Small intestine (tissue), 7 donors: ENCODE results near the gene INSC. TPM values are rescaled to one million over a fixed set of nuclear protein-coding genes. Genes with fewer than 3 reads are reported as not detected.

ENCODE experiments used
- DNase-seq, 2 donors: peaks; one replicate each; pipeline versions ENCODE4 v3.0.0 to v3.0.0-alpha.2; 2013
- FAIRE-seq: peaks from 2 replicates; lab custom pipeline; 2012; peaks lifted over from hg19 to GRCh38; lab: Jason Lieb, UNC
- H3K27ac ChIP-seq, 3 donors: one replicate each; pipeline ENCODE4 v1.5.1; 2013; ENCODE audit warnings: low read length in 2 of 3, mild to moderate bottlenecking in 2 of 3, control low read depth in 1 of 3, inconsistent platforms in 1 of 3, low read depth in 1 of 3, moderate library complexity in 1 of 3
- H3K27me3 ChIP-seq, 3 donors: one replicate each; pipeline ENCODE4 v1.6.1; 2013; ENCODE audit warnings: low read length in 3 of 3, inconsistent platforms in 1 of 3; ENCODE audit not compliant: control insufficient read depth in 3 of 3, insufficient read depth in 3 of 3
- H3K36me3 ChIP-seq, 3 donors: one replicate each; pipeline ENCODE4 v1.6.1; 2013; ENCODE audit warnings: low read length in 3 of 3, inconsistent platforms in 1 of 3, low read depth in 1 of 3, mild to moderate bottlenecking in 1 of 3, moderate library complexity in 1 of 3; ENCODE audit not compliant: control insufficient read depth in 3 of 3, insufficient read depth in 2 of 3
- H3K4me1 ChIP-seq, 3 donors: one replicate each; pipeline ENCODE4 v1.6.1; 2013; ENCODE audit warnings: low read length in 2 of 3, inconsistent platforms in 1 of 3, low read depth in 1 of 3, mild to moderate bottlenecking in 1 of 3, moderate library complexity in 1 of 3; ENCODE audit not compliant: control insufficient read depth in 3 of 3, insufficient read depth in 2 of 3
- H3K4me3 ChIP-seq, 3 donors: one replicate each; pipeline ENCODE4 v1.5.1; 2013; ENCODE audit warnings: low read length in 3 of 3, control low read depth in 1 of 3, inconsistent platforms in 1 of 3, low read depth in 1 of 3, mild to moderate bottlenecking in 1 of 3, moderate library complexity in 1 of 3
- H3K9me3 ChIP-seq, 2 donors: one replicate each; pipeline ENCODE4 v1.6.1; 2013; ENCODE audit warnings: low read depth in 1 of 2, low read length in 1 of 2; ENCODE audit not compliant: control insufficient read depth in 2 of 2, insufficient read depth in 1 of 2
- WGBS, 3 donors: extraction: QIAGEN DNeasy Blood & Tissue Kit; methylation state at CpG; one replicate each; pipeline ENCODE4 v1.1.7; 2013; 5-methylcytosine and 5-hydroxymethylcytosine counted together
- polyA plus RNA-seq, 4 donors: library from polyadenylated mRNA; stranded (reverse) in 3 of 4; unstranded in 1 of 4; fragments of 200-250 nt in 3 of 4; fragments of 120-200 nt in 1 of 4; gene quantifications; one replicate each; pipeline versions ENCODE4 v1.2.1 to v1.2.3, GENCODE V29; 2013
- donor health status: healthy with polysubstance abuse.
- donor health status: control.
- donor health status: control.
- donor health status: Bipolar disorder and iron deficiency.
- donor health status: healthy.

The INSC gene
- polyA plus RNA-seq, 4 donors, result 1.4 to 3.8 (median 1.9) TPM; not detected in 1

- Histone ChIP-seq H3K36me3 (peaks cover 0 to 2% (median 0%) of the 10 kb centered on the region in 3 donors), H3K27me3 (peaks cover 0 to 5% (median 0%) of the 10 kb centered on the region in 3 donors), H3K27ac (no peak overlapping the region), H3K9me3 (no peaks in the 10 kb centered on the region), H3K4me3 (no peak overlapping the region), H3K4me1 (no peaks in the 10 kb centered on the region)
- FAIRE-seq (no peak), DNase-seq (no peak)
- 62 to 65% (median 63%) methylated on average over 5 of the region's 5 CpGs for WGBS, 3 donors
These were observed 62.0 kb downstream of the INSC start for GRCh38 chr11:15176646-15177163.

- 85 to 92% (median 91%) methylated on average over 2 of the region's 2 CpGs for WGBS, 3 donors
- Histone ChIP-seq H3K4me1 (no peaks in the 10 kb centered on the region), H3K27me3 (peaks cover 0 to 2% (median 0%) of the 10 kb centered on the region in 3 donors), H3K36me3 (peaks cover 0 to 2% (median 0%) of the 10 kb centered on the region in 3 donors), H3K9me3 (no peaks in the 10 kb centered on the region), H3K4me3 (no peak overlapping the region), H3K27ac (no peak overlapping the region)
- FAIRE-seq, result no peak
- no peak for DNase-seq
These were observed 62.8 kb downstream of the INSC start for GRCh38 chr11:15177491-15177890.

DNA sequence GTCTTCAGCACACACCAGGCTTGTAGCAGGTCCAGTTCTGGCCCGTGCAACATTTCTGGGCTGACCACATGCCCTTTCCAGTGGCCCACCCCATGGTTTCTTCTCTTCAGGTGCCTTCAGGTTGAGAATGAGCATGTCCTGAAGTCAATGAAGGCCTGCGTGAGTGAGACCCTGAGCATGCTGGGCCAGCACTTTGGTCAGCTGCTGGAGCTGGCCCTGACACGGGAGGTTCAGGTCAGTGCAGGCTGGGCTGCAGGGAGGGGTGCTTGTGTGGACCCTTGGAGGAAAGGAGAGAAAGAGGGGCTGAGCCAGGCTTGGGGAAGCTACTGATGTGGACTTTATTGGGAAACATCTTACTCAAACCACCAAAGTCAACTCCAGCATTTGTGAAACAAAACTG is 63.5 kb downstream of the INSC start:
- no peaks in the 10 kb centered on the region for H3K4me1 ChIP-seq
- no peaks in the 10 kb centered on the region for H3K9me3 ChIP-seq
- H3K27ac ChIP-seq, result no peak overlapping the region
- no peak for DNase-seq
- no peak for FAIRE-seq
- H3K4me3 ChIP-seq, result no peak overlapping the region
- no peaks in the 10 kb centered on the region for H3K27me3 ChIP-seq
- peaks cover 0 to 2% (median 0%) of the 10 kb centered on the region in 3 donors for H3K36me3 ChIP-seq
- 85 to 87% (median 86%) methylated on average over 3 of the region's 3 CpGs for WGBS, 3 donors

GRCh38 chr11:15179167-15179566 is 64.4 kb downstream of the INSC start:
- no peaks in the 10 kb centered on the region for H3K9me3 ChIP-seq
- no peak overlapping the region for H3K27ac ChIP-seq
- FAIRE-seq, result no peak
- 73 to 95% (median 94%) methylated on average over 2 of the region's 2 CpGs for WGBS, 3 donors
- peaks cover 0 to 2% (median 0%) of the 10 kb centered on the region in 3 donors for H3K36me3 ChIP-seq
- H3K4me3 ChIP-seq, result no peak overlapping the region
- H3K27me3 ChIP-seq, result no peaks in the 10 kb centered on the region
- no peak for DNase-seq
- H3K4me1 ChIP-seq, result no peaks in the 10 kb centered on the region

- H3K27me3 ChIP-seq, result no peaks in the 10 kb centered on the region
- H3K36me3 ChIP-seq, result peaks cover 0 to 2% (median 0%) of the 10 kb centered on the region in 3 donors
- FAIRE-seq (no peak), DNase-seq (no peak)
- no peaks in the 10 kb centered on the region for H3K9me3 ChIP-seq
- WGBS, 3 donors, result 64 to 67% (median 66%) methylated on average over 4 of the region's 4 CpGs
- H3K4me3 ChIP-seq, result no peak overlapping the region
- no peak overlapping the region for H3K27ac ChIP-seq
- no peaks in the 10 kb centered on the region for H3K4me1 ChIP-seq
These were observed 65.6 kb downstream of the INSC start for GRCh38 chr11:15180212-15180792.

GRCh38 chr11:15182372-15182771 is 67.6 kb downstream of the INSC start:
- Histone ChIP-seq H3K4me3 (no peak overlapping the region), H3K27me3 (no peaks in the 10 kb centered on the region), H3K27ac (no peak overlapping the region), H3K9me3 (no peaks in the 10 kb centered on the region), H3K4me1 (no peaks in the 10 kb centered on the region), H3K36me3 (peaks cover 0 to 2% (median 0%) of the 10 kb centered on the region in 3 donors)
- 81 to 93% (median 93%) methylated on average over 1 of the region's 1 CpG for WGBS, 3 donors
- DNase-seq (no peak), FAIRE-seq (no peak)

GRCh38 chr11:15185021-15185420 is 70.3 kb downstream of the INSC start:
- Histone ChIP-seq H3K4me3 (no peak overlapping the region), H3K27ac (no peak overlapping the region), H3K4me1 (no peaks in the 10 kb centered on the region), H3K9me3 (no peaks in the 10 kb centered on the region), H3K27me3 (no peaks in the 10 kb centered on the region), H3K36me3 (no peaks in the 10 kb centered on the region)
- FAIRE-seq (no peak), DNase-seq (no peak)
- WGBS, 3 donors, result 75 to 88% (median 87%) methylated on average over 1 of the region's 1 CpG

- no peak overlapping the region for H3K27ac ChIP-seq
- 61 to 70% (median 68%) methylated on average over 4 of the region's 4 CpGs for WGBS, 3 donors
These were observed 71.4 kb downstream of the INSC start for GRCh38 chr11:15186146-15186545.

DNA sequence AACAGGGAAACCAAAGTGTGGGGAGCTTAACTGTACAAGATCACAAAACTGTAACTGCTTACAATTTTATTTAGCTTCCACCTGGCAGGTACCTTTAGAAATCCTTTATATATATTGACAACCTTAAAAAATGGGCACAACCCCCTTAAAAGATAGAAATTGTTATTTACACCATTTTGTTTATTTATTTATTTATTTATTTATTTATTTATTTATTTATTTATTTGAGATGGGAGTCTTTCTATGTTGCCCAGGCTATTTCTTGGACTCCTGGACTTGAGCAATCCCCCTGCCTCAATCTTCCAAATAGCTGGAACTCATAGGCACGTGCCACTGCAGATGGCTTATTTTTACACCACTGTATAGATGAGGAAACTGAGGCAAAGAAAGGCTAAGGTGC is 74.5 kb downstream of the INSC start:
- H3K9me3 ChIP-seq, result no peaks in the 10 kb centered on the region
- H3K4me1 ChIP-seq, result no peaks in the 10 kb centered on the region
- no peak for FAIRE-seq
- H3K27me3 ChIP-seq, result no peaks in the 10 kb centered on the region
- no peak overlapping the region for H3K4me3 ChIP-seq
- no peak overlapping the region for H3K27ac ChIP-seq
- no peak for DNase-seq
- 74 to 88% (median 88%) methylated on average over 1 of the region's 1 CpG for WGBS, 3 donors
- H3K36me3 ChIP-seq, result no peaks in the 10 kb centered on the region

More at GRCh38 chr11:15186146-15186545, 71.4 kb downstream of the INSC start:
- H3K4me1 ChIP-seq, result no peaks in the 10 kb centered on the region
- DNase-seq, result no peak
- no peak overlapping the region for H3K4me3 ChIP-seq
- H3K27me3 ChIP-seq, result no peaks in the 10 kb centered on the region
- no peaks in the 10 kb centered on the region for H3K9me3 ChIP-seq
- no peak for FAIRE-seq
- H3K36me3 ChIP-seq, result no peaks in the 10 kb centered on the region
